WI38 (cell line): ENCODE measurements around the gene KCNAB1.

Experiments
- H3K4me3 ChIP-seq: 2 replicates; pipeline ENCODE4 v1.5.1; 2011; ENCODE audit warnings: low read depth, mild to moderate bottlenecking, control low read depth, low read length
- TF ChIP-seq, protein P1 (sequence below): IDR thresholded peaks from 2 replicates; pipeline ENCODE4 v1.5.1; 2012; ENCODE audit warnings: low read depth, mild to moderate bottlenecking, control low read depth, low read length

KCNAB1 gene

DNA sequence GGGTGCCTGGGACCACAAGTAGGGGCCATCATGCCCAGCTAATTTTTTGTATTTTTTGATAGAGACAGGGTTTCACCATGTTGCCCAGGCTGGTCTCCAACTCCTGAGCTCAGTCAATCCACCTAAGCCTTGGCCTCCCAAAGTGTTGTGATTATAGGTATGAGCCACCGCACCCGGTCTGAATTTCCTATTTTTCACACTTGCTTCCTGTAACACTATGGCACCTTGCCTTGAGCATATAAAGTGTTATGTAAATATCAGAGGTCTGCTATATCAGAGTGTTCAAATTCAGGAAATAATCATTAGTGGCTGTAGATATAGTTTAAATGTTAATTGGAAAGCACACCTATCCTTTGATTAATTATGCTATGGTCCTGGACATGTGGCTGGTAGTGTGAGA lies 165.2 kb downstream of the KCNAB1 start:
- TF ChIP-seq, protein P1, sequence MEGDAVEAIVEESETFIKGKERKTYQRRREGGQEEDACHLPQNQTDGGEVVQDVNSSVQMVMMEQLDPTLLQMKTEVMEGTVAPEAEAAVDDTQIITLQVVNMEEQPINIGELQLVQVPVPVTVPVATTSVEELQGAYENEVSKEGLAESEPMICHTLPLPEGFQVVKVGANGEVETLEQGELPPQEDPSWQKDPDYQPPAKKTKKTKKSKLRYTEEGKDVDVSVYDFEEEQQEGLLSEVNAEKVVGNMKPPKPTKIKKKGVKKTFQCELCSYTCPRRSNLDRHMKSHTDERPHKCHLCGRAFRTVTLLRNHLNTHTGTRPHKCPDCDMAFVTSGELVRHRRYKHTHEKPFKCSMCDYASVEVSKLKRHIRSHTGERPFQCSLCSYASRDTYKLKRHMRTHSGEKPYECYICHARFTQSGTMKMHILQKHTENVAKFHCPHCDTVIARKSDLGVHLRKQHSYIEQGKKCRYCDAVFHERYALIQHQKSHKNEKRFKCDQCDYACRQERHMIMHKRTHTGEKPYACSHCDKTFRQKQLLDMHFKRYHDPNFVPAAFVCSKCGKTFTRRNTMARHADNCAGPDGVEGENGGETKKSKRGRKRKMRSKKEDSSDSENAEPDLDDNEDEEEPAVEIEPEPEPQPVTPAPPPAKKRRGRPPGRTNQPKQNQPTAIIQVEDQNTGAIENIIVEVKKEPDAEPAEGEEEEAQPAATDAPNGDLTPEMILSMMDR: no peak
- no peak overlapping the region for H3K4me3 ChIP-seq

DNA sequence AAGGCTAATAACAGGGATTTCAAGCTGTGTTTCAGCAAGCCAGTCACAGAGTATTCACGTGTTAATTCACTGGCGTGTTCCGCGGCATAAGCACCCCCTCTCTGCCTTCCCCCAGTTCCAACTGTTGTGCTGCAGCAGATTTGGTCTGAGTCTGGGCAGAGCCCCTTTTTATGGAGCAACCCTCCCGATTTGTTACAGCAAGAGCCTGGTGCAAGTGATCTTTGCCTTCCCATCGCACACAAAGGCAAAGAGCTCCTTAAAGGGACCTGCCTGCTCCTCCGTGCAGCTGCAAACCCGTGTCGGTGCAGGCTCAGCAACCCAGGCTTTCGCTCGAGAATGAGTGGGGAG lies 170.5 kb downstream of the KCNAB1 start:
- no peak overlapping the region for H3K4me3 ChIP-seq
- TF ChIP-seq, protein P1: no peak

DNA sequence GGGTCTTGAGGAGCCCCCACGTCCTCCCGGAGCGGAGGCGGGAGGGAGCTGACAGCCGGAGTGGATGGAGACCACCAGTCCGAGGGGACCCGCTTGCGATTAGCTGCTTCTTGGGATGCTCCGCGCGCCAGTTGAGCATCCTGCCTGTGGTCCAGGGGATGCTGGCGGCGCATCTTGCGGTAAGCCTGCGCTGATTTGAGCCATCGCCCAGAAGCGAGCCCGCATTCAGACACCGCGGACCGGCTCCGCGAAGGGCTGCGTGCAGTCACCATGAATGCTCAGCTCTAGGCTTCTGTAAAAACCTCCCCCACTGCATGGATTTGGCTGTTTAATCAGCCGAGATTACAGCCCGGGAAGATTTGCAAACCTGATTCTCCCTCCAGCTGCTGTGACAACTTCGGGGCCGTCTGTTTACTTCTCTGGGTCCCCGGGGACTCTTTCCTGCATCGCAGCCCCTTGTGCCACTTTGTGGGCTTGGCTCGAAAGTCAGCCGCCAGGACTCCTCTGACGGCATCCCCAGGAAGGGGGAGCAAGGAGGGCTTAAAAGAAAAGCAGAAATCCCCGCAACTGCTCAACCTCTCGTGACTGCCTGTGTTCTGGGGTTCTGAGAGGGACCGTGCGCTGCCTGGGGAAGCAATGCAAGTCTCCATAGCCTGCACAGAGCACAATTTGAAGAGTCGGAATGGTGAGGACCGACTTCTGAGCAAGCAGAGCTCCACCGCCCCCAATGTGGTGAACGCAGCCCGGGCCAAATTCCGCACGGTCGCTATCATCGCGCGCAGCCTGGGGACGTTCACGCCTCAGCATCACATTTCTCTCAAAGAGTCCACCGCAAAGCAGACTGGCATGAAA lies 171.1 kb downstream of the KCNAB1 start:
- TF ChIP-seq, protein P1: no peak
- H3K4me3 ChIP-seq: peak overlapping the region; percentile 38

DNA sequence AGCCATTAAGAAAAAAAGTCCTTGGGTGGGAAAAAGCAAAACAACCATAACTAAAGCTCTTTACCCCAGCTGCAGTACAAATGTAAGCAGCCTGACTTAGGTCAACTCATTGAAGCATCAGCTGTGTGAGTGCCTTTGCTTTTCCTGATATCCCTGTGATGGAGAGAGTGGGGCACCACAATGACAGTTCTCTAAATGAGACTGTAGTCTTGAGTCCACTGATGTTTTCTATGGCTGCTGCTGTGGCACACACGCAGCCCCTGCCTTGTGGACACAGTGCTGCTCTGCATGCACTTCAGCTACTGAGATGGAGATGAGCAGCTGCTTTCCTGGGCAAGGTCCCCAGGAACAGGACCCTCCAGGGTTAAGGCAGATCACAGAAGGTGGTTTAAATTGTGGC lies 173.2 kb downstream of the KCNAB1 start:
- TF ChIP-seq, protein P1: no peak
- H3K4me3 ChIP-seq: no peak overlapping the region

DNA sequence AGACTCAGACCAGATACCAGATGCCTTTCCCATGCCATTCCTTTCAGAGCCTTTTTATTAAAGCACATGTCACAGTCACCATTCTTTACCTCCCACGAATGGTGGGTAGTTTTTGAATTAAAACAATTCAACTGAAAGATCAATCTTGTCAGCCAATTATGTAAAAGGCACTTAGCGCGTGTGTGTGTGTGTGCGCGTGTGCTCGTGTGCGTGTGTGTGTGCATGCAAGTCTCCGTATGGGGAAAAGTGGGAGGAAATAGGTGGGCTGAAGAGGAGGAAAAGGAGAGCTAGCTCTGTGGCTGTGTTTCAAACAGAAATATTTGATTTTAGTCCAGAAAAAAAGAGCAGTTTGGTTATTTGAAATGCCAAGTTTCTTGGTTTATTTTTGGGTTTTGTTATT lies 177.2 kb downstream of the KCNAB1 start:
- TF ChIP-seq, protein P1: no peak
- H3K4me3 ChIP-seq: no peak overlapping the region

DNA sequence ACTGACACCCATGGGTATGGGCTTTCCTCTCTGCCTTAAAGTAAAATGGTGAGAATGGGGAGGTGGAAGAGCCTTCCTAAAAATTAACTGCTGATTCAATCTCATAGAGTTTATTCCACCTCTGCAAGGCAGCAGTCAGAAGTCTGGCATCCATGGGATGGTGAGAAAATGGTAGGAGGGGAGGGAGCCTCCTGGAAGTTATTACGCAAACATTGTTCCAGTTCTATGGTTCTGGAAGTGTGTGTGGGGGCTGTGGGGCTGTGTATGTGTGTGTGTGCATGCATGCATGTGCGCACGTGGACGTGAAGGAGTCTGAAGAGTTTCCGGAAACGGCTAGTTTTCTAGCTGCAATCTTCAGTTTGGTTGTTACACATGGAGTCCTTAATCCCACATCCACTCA lies 177.6 kb downstream of the KCNAB1 start:
- no peak overlapping the region for H3K4me3 ChIP-seq
- TF ChIP-seq, protein P1: no peak

DNA sequence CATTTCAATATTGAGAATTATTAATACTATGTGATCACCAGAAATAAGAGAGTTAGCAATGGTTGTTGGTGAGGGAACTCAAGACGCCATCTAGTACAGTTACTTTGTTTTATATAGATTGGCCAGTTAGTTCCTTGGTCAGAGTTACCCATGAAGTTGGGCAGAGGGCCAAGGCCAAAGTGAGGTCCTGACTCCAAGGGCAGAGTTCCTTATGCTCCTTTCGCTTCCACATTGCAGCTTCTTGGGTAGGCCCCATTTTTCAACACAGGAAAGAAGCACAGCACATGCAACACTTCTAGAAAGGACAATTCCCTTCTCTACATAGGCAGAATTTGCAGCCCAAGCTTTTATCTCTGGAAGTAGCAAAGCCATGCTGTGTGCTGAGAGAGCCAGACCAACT lies 178.6 kb downstream of the KCNAB1 start:
- TF ChIP-seq, protein P1: no peak
- no peak overlapping the region for H3K4me3 ChIP-seq
